Measurements from ENCODE around the gene CAPZA1.

DNA sequence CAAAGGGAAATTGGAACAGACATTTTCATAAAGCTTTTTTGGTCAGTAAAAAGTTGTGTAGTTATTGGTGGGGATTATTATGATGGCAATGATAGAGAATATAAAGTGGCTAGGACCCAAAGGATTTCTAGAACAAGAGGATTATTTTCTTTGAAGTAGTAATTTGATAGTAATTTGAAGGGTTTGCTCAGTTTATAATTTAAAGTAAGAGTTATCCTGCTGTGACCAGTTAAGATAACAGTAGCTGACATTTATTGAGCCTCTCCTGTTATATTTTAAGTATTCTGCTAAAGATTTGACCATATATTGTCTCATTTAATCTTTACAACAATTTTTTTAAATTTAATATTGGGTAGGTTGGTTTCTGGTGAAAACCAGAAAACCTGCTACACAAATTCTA lies 14.7 kb downstream of the CAPZA1 start:
- TF ChIP-seq JUND (IDR thresholded peaks at IDR 0.05) (no peak), FOXA1 (IDR thresholded peaks at IDR 0.05) (no peak), REST (IDR thresholded peaks at IDR 0.05) (no peak), GABPA (IDR thresholded peaks at IDR 0.05 in 1 of 2, conservative IDR thresholded peaks at IDR 0.05 in 1 of 2) (no peak), SP1 (IDR thresholded peaks at IDR 0.05) (no peak), MAX (IDR thresholded peaks at IDR 0.05) (no peak), RAD21 (IDR thresholded peaks at IDR 0.05) (no peak), ZBTB33 (IDR thresholded peaks at IDR 0.05) (no peak), TAF1 (conservative IDR thresholded peaks at IDR 0.05) (no peak)
- TF ChIP-seq, protein P1, sequence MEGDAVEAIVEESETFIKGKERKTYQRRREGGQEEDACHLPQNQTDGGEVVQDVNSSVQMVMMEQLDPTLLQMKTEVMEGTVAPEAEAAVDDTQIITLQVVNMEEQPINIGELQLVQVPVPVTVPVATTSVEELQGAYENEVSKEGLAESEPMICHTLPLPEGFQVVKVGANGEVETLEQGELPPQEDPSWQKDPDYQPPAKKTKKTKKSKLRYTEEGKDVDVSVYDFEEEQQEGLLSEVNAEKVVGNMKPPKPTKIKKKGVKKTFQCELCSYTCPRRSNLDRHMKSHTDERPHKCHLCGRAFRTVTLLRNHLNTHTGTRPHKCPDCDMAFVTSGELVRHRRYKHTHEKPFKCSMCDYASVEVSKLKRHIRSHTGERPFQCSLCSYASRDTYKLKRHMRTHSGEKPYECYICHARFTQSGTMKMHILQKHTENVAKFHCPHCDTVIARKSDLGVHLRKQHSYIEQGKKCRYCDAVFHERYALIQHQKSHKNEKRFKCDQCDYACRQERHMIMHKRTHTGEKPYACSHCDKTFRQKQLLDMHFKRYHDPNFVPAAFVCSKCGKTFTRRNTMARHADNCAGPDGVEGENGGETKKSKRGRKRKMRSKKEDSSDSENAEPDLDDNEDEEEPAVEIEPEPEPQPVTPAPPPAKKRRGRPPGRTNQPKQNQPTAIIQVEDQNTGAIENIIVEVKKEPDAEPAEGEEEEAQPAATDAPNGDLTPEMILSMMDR (IDR thresholded peaks at IDR 0.05; ENCODE audit: low read depth, low read length, missing input control), result no peak
- TF ChIP-seq, protein P2, sequence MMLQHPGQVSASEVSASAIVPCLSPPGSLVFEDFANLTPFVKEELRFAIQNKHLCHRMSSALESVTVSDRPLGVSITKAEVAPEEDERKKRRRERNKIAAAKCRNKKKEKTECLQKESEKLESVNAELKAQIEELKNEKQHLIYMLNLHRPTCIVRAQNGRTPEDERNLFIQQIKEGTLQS (IDR thresholded peaks at IDR 0.05), result no peak
